ENCODE results near the gene EXD1.

Gene EXD1

DNA sequence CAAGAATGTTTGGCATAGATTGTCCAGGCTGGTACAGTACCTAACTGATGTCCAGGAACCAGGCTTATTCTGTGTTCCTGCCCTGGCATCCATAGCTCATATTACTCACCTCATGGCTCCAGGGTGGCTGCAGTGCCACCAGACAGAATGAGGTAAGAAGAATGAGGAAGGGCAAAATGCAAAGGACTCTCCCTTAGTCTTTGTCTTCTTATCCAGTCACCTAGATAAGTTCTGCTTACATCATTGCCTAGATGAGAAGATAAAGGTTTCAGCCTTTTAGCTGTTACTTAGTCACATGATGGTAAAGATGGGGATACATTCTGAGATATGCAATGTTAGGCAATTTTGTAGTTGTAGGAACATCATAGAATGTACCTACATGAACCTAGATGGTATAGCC is 46.3 kb upstream of the EXD1 start:
- TF ChIP-seq, protein P1, sequence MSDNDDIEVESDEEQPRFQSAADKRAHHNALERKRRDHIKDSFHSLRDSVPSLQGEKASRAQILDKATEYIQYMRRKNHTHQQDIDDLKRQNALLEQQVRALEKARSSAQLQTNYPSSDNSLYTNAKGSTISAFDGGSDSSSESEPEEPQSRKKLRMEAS (IDR thresholded peaks at IDR 0.05): no peak
- TF ChIP-seq, protein P2, sequence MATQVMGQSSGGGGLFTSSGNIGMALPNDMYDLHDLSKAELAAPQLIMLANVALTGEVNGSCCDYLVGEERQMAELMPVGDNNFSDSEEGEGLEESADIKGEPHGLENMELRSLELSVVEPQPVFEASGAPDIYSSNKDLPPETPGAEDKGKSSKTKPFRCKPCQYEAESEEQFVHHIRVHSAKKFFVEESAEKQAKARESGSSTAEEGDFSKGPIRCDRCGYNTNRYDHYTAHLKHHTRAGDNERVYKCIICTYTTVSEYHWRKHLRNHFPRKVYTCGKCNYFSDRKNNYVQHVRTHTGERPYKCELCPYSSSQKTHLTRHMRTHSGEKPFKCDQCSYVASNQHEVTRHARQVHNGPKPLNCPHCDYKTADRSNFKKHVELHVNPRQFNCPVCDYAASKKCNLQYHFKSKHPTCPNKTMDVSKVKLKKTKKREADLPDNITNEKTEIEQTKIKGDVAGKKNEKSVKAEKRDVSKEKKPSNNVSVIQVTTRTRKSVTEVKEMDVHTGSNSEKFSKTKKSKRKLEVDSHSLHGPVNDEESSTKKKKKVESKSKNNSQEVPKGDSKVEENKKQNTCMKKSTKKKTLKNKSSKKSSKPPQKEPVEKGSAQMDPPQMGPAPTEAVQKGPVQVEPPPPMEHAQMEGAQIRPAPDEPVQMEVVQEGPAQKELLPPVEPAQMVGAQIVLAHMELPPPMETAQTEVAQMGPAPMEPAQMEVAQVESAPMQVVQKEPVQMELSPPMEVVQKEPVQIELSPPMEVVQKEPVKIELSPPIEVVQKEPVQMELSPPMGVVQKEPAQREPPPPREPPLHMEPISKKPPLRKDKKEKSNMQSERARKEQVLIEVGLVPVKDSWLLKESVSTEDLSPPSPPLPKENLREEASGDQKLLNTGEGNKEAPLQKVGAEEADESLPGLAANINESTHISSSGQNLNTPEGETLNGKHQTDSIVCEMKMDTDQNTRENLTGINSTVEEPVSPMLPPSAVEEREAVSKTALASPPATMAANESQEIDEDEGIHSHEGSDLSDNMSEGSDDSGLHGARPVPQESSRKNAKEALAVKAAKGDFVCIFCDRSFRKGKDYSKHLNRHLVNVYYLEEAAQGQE (IDR thresholded peaks at IDR 0.05; ENCODE audit: low read depth): no peak
- no peak for TF ChIP-seq EGR1 (IDR thresholded peaks at IDR 0.05)
- TF ChIP-seq TAF1 (IDR thresholded peaks at IDR 0.05; ENCODE audit: low read depth): no peak
- no peak for TF ChIP-seq YY1 (IDR thresholded peaks at IDR 0.05; ENCODE audit: low read depth)
- TF ChIP-seq FOXM1 (IDR thresholded peaks at IDR 0.05; ENCODE audit: borderline replicate concordance, low read depth): no peak
- TF ChIP-seq, protein P3, sequence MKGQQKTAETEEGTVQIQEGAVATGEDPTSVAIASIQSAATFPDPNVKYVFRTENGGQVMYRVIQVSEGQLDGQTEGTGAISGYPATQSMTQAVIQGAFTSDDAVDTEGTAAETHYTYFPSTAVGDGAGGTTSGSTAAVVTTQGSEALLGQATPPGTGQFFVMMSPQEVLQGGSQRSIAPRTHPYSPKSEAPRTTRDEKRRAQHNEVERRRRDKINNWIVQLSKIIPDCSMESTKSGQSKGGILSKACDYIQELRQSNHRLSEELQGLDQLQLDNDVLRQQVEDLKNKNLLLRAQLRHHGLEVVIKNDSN (IDR thresholded peaks at IDR 0.05): no peak
- TF ChIP-seq TCF12 (IDR thresholded peaks at IDR 0.05; ENCODE audit: low read depth): no peak
- no peak for TF ChIP-seq EP300 (IDR thresholded peaks at IDR 0.05; ENCODE audit: borderline replicate concordance)
- no peak for TF ChIP-seq CREB1 (IDR thresholded peaks at IDR 0.05; ENCODE audit: low read depth)
- no peak for TF ChIP-seq TEAD4 (IDR thresholded peaks at IDR 0.05)
- TF ChIP-seq CEBPB (IDR thresholded peaks at IDR 0.05): no peak
- no peak for TF ChIP-seq ZBTB7A (IDR thresholded peaks at IDR 0.05; ENCODE audit: low read depth)
- TF ChIP-seq RAD21 (IDR thresholded peaks at IDR 0.05; ENCODE audit: low read depth): no peak
- no peak for TF ChIP-seq NFIC (IDR thresholded peaks at IDR 0.05)

DNA sequence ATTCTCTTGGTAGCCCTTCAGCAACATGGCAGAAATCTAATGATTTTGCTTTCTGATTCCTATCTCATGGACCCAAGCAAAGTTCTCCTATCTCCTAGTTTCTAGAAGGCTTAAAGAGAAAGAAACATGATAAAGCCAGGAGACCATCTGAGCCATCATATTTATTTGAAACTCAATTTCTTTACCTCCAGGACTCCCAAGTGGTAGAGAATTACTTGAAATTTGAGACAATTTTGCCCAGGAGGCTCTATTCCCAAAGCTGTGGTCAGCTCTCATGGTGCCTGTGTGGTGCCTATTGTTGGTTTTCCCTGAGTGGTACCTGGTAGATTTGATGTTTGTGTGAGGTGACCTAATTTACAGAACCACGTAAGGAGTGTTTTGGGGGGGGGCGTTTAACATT is 39.3 kb upstream of the EXD1 start:
- no peak for TF ChIP-seq CEBPB (IDR thresholded peaks at IDR 0.05)
- TF ChIP-seq, protein P2 (IDR thresholded peaks at IDR 0.05; ENCODE audit: low read depth): no peak
- TF ChIP-seq RAD21 (IDR thresholded peaks at IDR 0.05; ENCODE audit: low read depth): no peak

DNA sequence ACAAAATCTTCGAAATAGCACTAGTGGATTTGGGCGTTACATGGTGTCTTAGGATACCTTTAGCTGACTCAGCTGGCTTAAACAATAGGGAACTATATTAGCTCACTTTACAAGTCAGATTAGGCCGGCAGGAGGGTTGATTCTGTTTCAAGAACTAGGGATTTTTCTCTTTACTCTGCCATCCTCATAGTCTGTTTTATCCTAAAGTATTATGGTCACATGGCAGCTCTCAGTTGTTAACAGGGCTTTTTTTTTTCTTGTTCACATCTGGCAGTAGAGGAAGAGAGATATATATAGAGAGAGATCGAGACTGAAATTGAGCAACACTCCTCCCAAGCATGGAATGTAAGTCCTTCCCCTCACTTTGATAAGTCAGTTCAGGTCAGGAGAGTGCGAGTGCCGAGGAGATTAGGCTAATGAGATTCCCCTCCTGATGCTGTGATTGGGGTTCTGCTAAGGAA is 33.4 kb upstream of the EXD1 start:
- TF ChIP-seq RAD21 (IDR thresholded peaks at IDR 0.05; ENCODE audit: low read depth): no peak
- no peak for TF ChIP-seq CEBPB (IDR thresholded peaks at IDR 0.05)
- no peak for TF ChIP-seq CREB1 (IDR thresholded peaks at IDR 0.05; ENCODE audit: low read depth)
- no peak for TF ChIP-seq EP300 (IDR thresholded peaks at IDR 0.05; ENCODE audit: borderline replicate concordance)
- TF ChIP-seq NFIC (IDR thresholded peaks at IDR 0.05): no peak
- no peak for TF ChIP-seq ZBTB7A (IDR thresholded peaks at IDR 0.05; ENCODE audit: low read depth)
- TF ChIP-seq, protein P1 (IDR thresholded peaks at IDR 0.05): no peak
- TF ChIP-seq, protein P2 (IDR thresholded peaks at IDR 0.05; ENCODE audit: low read depth): no peak
- TF ChIP-seq FOXM1 (IDR thresholded peaks at IDR 0.05; ENCODE audit: borderline replicate concordance, low read depth): no peak
- TF ChIP-seq, protein P3 (IDR thresholded peaks at IDR 0.05): no peak
- TF ChIP-seq TEAD4 (IDR thresholded peaks at IDR 0.05): no peak
- TF ChIP-seq YY1 (IDR thresholded peaks at IDR 0.05; ENCODE audit: low read depth): no peak
- TF ChIP-seq EGR1 (IDR thresholded peaks at IDR 0.05): no peak
- no peak for TF ChIP-seq TCF12 (IDR thresholded peaks at IDR 0.05; ENCODE audit: low read depth)
- no peak for TF ChIP-seq TAF1 (IDR thresholded peaks at IDR 0.05; ENCODE audit: low read depth)

DNA sequence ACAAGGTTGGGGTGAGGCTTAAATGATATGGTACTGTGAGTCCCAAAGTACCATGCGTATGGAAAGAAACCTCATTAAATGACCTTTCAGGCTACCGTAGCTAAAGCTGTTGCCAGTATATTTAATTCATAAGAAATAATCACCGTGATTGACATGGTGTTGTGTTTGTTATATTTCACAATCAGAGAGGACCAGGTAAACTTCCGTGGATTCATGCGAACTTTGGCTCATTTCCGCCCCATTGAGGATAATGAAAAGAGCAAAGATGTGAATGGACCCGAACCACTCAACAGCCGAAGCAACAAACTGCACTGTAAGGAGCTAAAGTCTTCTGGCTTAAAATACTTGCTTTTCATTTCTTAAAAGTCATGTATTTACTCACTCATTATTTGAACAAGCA is 32.0 kb upstream of the EXD1 start:
- TF ChIP-seq NFIC (IDR thresholded peaks at IDR 0.05) (no peak), EP300 (IDR thresholded peaks at IDR 0.05; ENCODE audit: borderline replicate concordance) (no peak), FOXM1 (IDR thresholded peaks at IDR 0.05; ENCODE audit: borderline replicate concordance, low read depth) (no peak), TCF12 (IDR thresholded peaks at IDR 0.05; ENCODE audit: low read depth) (no peak), YY1 (IDR thresholded peaks at IDR 0.05; ENCODE audit: low read depth) (no peak)
